ENCODE measurements around the gene MUC21.

Gene MUC21

GRCh38 chr6:30954631-30955366 lies 28.7 kb upstream of the MUC21 start:
- DNase-seq (ENCODE audit: low read depth): no peak
- H3K4me3 ChIP-seq (ENCODE audit: control insufficient read depth, low read depth, low read length): peak overlapping the region; percentile 28; the same call in 1 of the 2 replicates
- TF ChIP-seq CTCF (IDR thresholded peaks at IDR 0.05; ENCODE audit: control insufficient read depth, insufficient read depth, low read depth, low read length, missing control alignments): no peak

GRCh38 chr6:30955367-30956042 lies 28.0 kb upstream of the MUC21 start:
- no peak for DNase-seq (ENCODE audit: low read depth)
- H3K4me3 ChIP-seq (ENCODE audit: control insufficient read depth, low read depth, low read length): peak overlapping the region; percentile 28
- no peak for TF ChIP-seq CTCF (IDR thresholded peaks at IDR 0.05; ENCODE audit: control insufficient read depth, insufficient read depth, low read depth, low read length, missing control alignments)

- TF ChIP-seq CTCF (IDR thresholded peaks at IDR 0.05; ENCODE audit: control insufficient read depth, insufficient read depth, low read depth, low read length, missing control alignments): no peak
- H3K4me3 ChIP-seq (ENCODE audit: control insufficient read depth, low read depth, low read length): no peak overlapping the region
- DNase-seq (ENCODE audit: low read depth): no peak
Measured at GRCh38 chr6:30957716-30958115, 25.8 kb upstream of the MUC21 start.

GRCh38 chr6:30960907-30961673 lies 22.4 kb upstream of the MUC21 start:
- no peak for DNase-seq (ENCODE audit: low read depth)
- no peak for TF ChIP-seq CTCF (IDR thresholded peaks at IDR 0.05; ENCODE audit: control insufficient read depth, insufficient read depth, low read depth, low read length, missing control alignments)
- no peak overlapping the region for H3K4me3 ChIP-seq (ENCODE audit: control insufficient read depth, low read depth, low read length)

- no peak for TF ChIP-seq CTCF (IDR thresholded peaks at IDR 0.05; ENCODE audit: control insufficient read depth, insufficient read depth, low read depth, low read length, missing control alignments)
- no peak for DNase-seq (ENCODE audit: low read depth)
- H3K4me3 ChIP-seq (ENCODE audit: control insufficient read depth, low read depth, low read length): no peak overlapping the region
Measured at GRCh38 chr6:30962716-30963115, 20.8 kb upstream of the MUC21 start.

- no peak for TF ChIP-seq CTCF (IDR thresholded peaks at IDR 0.05; ENCODE audit: control insufficient read depth, insufficient read depth, low read depth, low read length, missing control alignments)
- no peak for DNase-seq (ENCODE audit: low read depth)
- no peak overlapping the region for H3K4me3 ChIP-seq (ENCODE audit: control insufficient read depth, low read depth, low read length)
Measured at GRCh38 chr6:30963641-30964040, 19.9 kb upstream of the MUC21 start.

Data from AG09309 (cell line).